Esophagus mucosa (tissue), 1 donor: ENCODE data around the gene SSTR4. TPM values are rescaled to one million over a fixed set of nuclear protein-coding genes. Genes with fewer than 3 reads are reported as not detected.
A peak's percentile ranks its signal among the peaks of the same experiment; 100 is the strongest.

Source experiments
- ATAC-seq: fragments of 200-7000 bp; cut with Tn5 transposase; one replicate; pipeline ENCODE4 v1.9.1; 2020
- total RNA-seq: library from RNA; stranded (reverse); gene quantifications from one replicate; pipeline ENCODE4 v1.2.4, GENCODE V29; 2023
- donor health status: DM: yes; HTN: yes; CAD: no.

SSTR4 gene
- total RNA-seq, 1 donor from 2014 or later: not detected

- no peak for ATAC-seq
These were observed 11.3 kb downstream of the SSTR4 start for GRCh38 chr20:23046431-23046830.

GRCh38 chr20:23047001-23047737, 12.1 kb downstream of the SSTR4 start:
- no peak for ATAC-seq

DNA sequence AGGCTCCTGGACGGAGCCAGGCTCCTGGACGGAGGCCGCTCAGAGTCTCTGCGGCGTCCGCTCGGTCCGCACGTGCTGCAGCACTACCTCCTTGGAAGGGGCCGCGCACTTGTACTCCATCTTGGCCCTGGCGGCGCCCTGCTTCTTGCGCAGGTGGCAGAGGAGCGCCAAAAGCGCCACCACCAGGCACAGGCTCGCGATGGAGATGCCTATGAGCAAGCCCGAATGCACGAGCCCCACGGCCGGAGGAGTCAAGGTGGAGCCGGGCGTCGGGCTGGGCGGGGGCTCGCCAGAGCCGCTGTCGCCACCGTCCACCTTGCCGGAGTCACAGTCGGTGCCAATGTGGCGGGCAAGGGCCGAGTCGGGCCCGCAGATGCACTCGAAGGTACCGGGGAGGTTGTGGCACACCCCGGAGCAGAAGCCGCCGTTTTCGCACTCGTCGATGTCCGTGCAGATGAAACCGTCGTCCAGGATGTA, 12.7 kb downstream of the SSTR4 start:
- no peak for ATAC-seq

DNA sequence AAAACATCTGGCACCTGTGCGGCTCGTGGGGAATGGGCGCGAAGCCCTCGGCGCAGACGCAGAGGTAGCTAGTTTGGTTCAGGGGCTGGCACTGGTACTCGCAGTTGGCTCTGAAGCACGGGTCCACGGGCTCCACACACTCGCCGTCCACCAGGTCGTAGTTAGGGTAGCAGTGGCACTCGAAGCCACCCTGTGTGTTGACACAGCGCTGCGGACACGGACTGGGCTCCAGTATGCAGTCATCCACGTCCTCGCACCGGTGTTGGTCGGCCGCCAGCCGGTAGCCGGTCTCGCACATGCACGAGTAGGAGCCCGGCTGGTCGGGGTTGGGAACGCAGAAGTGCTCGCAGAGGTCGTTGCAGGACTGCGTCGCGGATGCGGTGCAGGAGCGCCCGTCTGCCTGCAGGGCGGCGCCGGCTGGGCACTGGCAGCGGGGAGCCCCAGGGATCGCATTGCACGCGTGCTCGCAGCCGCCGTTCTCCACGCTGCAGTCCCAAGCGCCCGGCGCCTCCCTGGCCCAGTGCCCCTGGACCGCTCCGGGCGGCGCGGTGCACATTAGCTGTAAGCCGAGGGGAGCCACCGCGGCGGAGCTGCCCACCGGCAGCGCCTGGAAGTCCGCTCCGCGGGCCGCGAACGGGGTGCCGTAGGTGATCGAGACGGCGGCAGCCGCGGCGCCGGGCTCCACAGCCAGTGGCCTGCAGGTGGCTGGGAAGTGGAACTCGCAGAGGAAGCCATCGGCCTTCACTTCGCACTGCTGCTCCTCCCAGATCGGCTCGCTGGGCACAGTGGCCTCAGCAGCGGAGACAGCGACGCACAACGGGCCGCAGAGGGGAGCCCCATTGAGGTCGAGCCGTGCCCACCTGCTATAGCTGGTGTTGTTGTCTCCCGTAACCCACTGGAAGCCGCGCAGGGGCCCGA, 13.4 kb downstream of the SSTR4 start:
- peak; percentile 53 for ATAC-seq

GRCh38 chr20:23049201-23050075, 14.3 kb downstream of the SSTR4 start, which contains the start of gene THBD:
Gene THBD (minus strand): TSS chr20:23049672. CDS start chr20:23049504, 168 bp downstream.
- peak; percentile 82 for ATAC-seq

DNA sequence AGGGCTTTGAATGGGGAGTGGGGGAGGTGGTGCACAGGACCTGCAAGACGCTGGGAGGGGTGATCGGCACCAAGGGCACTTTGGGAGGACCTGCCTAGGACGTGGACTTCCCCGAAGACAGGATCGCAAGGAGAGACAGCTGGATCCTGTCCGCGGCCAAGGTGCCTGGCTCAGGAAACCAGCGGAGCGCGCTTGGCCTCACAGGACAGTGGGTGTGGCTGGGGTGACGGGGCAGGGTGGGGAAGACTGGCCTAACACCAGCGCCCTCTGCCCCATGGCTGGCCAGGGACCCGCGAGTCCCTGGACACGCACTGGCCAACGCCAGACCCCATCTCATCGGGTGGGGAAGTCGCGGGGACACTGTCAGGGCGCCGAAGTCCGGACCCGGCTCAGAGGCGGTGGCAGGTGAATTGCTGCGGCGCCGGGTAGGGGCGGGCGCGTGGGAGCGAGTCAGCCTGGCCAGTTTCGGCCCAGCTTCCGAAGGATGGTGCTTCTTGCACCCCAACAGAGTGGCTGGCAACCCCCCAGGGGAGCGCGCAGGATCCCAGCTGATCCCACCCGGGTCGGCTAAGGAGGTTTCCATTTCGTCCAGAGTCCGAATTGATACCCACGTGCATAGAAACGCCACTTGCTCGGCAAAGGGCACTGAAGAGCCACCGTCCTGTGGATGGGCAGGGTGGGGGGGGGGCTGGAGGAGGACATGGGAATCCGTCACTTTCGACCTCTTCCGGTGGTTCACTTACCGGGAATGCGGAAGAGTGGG, 15.1 kb downstream of the SSTR4 start:
- peak; percentile 60 for ATAC-seq

GRCh38 chr20:23050847-23051627, 15.9 kb downstream of the SSTR4 start:
- peak; percentile 67 for ATAC-seq

GRCh38 chr20:23052904-23053303, 17.8 kb downstream of the SSTR4 start:
- no peak for ATAC-seq

DNA sequence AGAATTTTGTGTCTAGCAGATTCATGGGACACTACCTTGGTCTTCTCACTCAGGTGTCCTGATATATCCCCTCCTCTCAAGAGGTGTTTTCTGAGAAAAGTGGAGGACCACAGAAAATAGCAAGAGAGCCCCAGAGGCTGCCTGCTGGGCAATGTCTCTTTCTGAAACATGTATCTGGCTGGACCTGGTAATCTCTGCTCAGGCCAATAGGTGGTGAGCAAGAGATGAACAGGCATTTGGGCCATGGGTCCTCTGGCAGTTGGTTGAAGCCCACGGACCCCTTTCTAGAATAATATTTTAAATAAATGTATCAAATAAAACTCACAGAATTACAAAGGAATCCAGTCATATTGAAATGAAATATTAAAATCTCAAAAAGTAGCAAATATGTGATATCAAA, 23.1 kb downstream of the SSTR4 start:
- ATAC-seq: no peak

DNA sequence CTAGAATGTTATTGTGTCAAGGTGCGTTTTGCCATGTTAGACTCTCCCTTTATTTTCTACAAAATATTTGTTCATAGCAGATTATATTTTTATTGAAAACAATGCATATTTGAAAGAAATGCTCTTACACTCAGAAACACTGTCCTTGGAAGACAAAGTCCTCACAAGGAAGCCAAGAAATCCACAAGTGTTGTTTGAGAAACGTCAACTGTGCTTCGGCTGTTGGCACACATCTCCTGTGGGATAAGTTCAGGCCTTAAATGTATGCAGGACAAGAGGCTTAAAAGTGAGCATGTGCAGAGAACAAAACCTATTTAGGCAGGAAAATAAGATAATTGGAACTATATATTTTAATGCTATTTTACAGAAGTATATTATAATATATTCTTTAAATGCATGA, 23.9 kb downstream of the SSTR4 start:
- ATAC-seq: no peak

DNA sequence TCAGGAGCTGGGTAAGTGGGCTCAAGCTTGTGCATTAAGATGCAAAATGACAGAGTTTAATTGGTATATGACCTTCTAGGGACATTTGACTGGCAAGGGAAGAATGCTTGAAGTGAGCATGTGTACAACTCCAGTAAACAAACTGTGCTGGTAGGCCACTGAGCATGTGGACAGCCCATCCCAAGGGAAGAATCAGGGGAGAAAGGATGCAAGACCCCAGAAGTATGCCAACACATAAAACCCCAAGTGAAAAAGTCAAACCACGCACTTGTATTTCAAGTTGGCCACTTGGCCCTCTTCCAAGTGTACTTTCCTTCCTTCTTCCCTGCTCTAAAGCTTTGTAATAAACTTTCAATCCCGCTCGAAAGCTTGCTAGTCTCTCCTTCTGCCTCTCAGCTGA, 24.7 kb downstream of the SSTR4 start:
- ATAC-seq: no peak

DNA sequence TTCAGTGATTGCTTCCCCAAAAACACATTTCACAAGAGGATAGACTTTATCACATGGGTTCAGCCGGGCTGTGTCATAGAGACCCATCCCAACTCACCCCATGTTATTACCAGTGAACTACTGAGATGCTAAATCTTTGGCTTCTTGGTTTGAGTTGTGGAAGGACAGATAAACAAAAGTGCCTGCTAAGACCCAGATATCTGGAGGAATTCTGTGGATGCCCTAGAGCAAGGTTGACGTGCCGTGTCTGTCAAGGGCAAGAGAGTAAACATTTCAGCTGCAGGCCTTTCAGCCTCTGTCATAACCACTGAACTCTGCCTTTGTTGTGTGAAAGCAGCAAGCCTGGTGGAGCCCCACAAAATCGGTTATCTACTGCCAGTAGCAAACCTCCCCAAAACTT, 25.5 kb downstream of the SSTR4 start:
- ATAC-seq: no peak

DNA sequence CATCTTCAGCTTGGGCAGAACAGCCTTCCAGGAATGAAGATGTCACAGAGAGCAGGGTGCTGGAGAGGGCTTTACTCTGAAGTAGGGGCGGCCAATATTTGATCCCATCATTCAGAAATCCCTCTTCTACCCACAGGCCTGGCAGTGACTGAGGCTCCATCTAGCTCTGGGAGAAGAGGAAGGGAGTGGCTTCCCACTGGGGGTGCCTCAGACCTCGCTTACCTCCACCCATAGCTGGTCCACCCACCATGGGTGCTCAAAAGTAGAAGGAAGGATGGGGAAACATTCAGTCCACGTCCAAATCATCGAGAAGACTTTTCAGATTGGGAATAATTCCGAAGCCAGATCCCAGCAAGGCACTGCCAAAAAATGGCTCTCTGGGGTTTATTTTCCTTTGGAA, 26.1 kb downstream of the SSTR4 start:
- ATAC-seq: no peak

- ATAC-seq: peak; percentile 60
These were observed 26.8 kb downstream of the SSTR4 start for GRCh38 chr20:23061734-23062561.

- peak; percentile 25 for ATAC-seq
These were observed 27.5 kb downstream of the SSTR4 start for GRCh38 chr20:23062632-23063031.

DNA sequence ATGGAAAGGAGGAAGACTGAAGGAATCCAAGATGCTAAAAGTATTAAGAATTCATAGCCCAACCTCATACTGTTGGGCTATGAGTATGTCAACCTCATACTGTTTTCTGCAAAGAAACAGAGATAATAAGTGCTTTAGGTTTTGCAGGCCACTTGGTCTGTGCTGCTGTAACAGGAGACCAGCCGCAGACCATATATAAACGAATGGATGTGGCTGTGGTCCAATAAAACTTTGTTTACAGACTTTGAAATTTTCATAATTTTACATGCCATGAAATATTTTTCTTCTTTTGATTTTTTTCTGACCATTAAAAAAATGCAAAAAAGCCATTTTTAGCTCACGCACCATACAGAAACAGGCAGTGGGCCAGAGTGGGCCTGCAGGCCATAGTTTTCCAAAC, 28.1 kb downstream of the SSTR4 start:
- ATAC-seq: no peak

- ATAC-seq: no peak
These were observed 28.5 kb downstream of the SSTR4 start for GRCh38 chr20:23063581-23063980.

- ATAC-seq: no peak
These were observed 30.4 kb downstream of the SSTR4 start for GRCh38 chr20:23065266-23066201.

DNA sequence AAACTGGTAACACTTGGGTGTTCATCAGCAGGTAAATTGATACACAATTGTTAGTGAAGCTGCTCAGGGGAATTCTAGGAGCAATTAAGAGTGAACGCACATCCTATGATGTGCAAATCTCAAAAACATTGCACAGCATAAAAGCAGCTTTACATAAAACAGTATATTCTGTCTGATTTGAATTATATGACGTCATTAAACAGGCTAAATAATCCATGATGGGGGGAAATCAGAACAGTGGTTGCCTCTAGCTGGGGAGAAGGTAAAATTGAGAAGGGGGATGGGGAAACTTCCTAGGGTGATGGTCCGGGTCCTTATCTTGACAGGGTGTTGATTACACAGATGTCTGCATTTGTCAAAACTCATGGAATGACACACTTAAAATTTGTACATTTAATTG, 31.7 kb downstream of the SSTR4 start:
- no peak for ATAC-seq
